H1 (cell line): ENCODE measurements around the gene RAB35.

ENCODE experiments used
- CHD2 ChIP-seq: IDR thresholded peaks from 2 replicates; pipeline ENCODE4 v1.6.1; 2012; ENCODE audit warnings: low read length, improper control_type of control experiment
- EZH2 ChIP-seq: fragments of 200-600 bp; sonication (generic); IDR thresholded peaks from 2 replicates; pipeline ENCODE4 v1.7.1; 2012; ENCODE audit warnings: low read depth, mild to moderate bottlenecking, moderate library complexity, low read length, inconsistent platforms; ENCODE audit not compliant: severe bottlenecking
- HDAC2 ChIP-seq, 2 experiments: fragments of 300-600 bp in 1 of 2; sonication (generic) in 1 of 2; IDR thresholded peaks; 2 replicates each; pipeline ENCODE4 v1.6.1; 2011 to 2012; ENCODE audit warnings: low read depth in 2 of 2, low read length in 2 of 2, mild to moderate bottlenecking in 2 of 2, moderate library complexity in 2 of 2, borderline replicate concordance in 1 of 2, inconsistent platforms in 1 of 2
- RAD21 ChIP-seq, 2 experiments: IDR thresholded peaks in 1 of 2; conservative IDR thresholded peaks in 1 of 2; 2 replicates each; pipeline ENCODE4 v1.6.1; 2011; ENCODE audit warnings: low read depth in 2 of 2, low read length in 2 of 2, improper control_type of control experiment in 1 of 2, inconsistent platforms in 1 of 2, mild to moderate bottlenecking in 1 of 2, moderate library complexity in 1 of 2
- TAF1 ChIP-seq: IDR thresholded peaks from 2 replicates; pipeline ENCODE4 v1.6.1; 2011; ENCODE audit warnings: mild to moderate bottlenecking, low read depth, low read length
- TCF12 ChIP-seq: IDR thresholded peaks from 2 replicates; pipeline ENCODE4 v1.6.1; 2011; ENCODE audit warnings: low read depth, mild to moderate bottlenecking, low read length
- TEAD4 ChIP-seq: IDR thresholded peaks from 2 replicates; pipeline ENCODE4 v1.6.1; 2012; ENCODE audit warnings: low read depth, low read length, inconsistent platforms, mixed read lengths
- TF ChIP-seq, protein P1 (sequence below), 3 experiments: IDR thresholded peaks; 1 replicate in 2 of 3; 2 replicates in 1 of 3; pipeline versions ENCODE4 v1.5.1 to v1.6.1; 2011; ENCODE audit warnings: low read length in 3 of 3, mild to moderate bottlenecking in 3 of 3, inconsistent platforms in 2 of 3, low read depth in 1 of 3, moderate library complexity in 1 of 3; ENCODE audit not compliant: insufficient read depth in 1 of 3; ENCODE audit errors: control extremely low read depth in 1 of 3

DNA sequence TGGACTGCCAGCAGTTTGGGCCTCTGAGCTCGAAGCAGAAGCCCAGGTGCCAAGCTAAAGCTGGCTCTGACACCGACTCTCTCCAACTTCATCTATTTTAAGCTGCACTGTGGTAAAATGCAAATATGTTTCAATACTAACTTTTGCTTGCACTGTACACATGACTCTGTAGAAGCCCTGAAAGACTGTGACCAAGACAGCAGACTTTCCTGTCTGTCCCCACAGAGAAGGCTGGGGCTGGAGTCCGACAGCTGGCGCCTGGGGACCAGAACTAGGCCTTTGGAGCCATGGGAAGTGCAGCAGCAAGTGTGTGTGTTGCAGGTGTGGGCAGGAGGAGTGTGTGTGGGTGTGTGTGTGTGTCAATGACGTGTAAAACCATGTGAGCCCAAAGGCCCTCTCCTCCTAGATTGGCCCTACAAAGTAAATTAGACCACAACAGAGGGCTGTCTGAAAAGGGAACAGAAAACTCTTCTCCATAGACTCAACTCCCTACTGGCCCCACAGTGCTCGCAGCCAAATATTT is 16.4 kb upstream of the RAB35 start:
- TF ChIP-seq CHD2 (no peak), RAD21 (IDR thresholded peaks at IDR 0.05 in 1 of 2, conservative IDR thresholded peaks at IDR 0.05 in 1 of 2; ENCODE audit: low read depth in 2 of 2, low read length in 2 of 2) (no peak), TCF12 (no peak), HDAC2 (IDR thresholded peaks at IDR 0.05; ENCODE audit: borderline replicate concordance in 1 of 2, low read depth in 2 of 2, low read length in 2 of 2) (no peak), EZH2 (no peak), TEAD4 (no peak), TAF1 (no peak)
- TF ChIP-seq, protein P1, sequence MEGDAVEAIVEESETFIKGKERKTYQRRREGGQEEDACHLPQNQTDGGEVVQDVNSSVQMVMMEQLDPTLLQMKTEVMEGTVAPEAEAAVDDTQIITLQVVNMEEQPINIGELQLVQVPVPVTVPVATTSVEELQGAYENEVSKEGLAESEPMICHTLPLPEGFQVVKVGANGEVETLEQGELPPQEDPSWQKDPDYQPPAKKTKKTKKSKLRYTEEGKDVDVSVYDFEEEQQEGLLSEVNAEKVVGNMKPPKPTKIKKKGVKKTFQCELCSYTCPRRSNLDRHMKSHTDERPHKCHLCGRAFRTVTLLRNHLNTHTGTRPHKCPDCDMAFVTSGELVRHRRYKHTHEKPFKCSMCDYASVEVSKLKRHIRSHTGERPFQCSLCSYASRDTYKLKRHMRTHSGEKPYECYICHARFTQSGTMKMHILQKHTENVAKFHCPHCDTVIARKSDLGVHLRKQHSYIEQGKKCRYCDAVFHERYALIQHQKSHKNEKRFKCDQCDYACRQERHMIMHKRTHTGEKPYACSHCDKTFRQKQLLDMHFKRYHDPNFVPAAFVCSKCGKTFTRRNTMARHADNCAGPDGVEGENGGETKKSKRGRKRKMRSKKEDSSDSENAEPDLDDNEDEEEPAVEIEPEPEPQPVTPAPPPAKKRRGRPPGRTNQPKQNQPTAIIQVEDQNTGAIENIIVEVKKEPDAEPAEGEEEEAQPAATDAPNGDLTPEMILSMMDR (IDR thresholded peaks at IDR 0.05; ENCODE audit: control extremely low read depth in 1 of 3, insufficient read depth in 1 of 3, low read depth in 1 of 3, low read length in 3 of 3), result no peak
